ENCODE results near the gene KAZN. TPM values are rescaled to one million over a fixed set of nuclear protein-coding genes. Genes with fewer than 3 reads are reported as not detected.

The KAZN gene
- total RNA-seq, 2 experiments from 2014 or later, result 0.22 to 0.55 TPM

DNA sequence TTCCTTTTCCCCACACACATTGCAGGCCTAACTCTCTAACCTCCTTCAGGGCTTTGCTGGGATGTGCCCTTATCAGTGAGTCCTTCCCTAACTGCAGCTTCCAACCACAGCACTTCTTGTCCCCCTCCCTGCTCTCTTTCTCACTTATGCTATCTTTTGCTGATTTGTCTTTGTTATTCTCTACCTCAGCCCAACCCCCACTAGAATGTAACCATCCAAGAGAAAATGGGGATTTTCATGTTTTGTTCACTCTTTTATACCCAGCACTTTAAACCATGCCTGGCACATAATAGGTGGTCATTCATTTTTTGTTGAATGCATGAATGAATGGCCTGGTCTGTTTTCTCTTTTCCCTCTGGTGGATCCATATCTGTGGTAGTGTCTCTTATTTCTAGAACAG is 243.5 kb downstream of the KAZN start:
- Mint-ChIP-seq H3K4me3 (no peak overlapping the region), H3K4me1 (ENCODE audit: low read depth) (no peaks in the 10 kb centered on the region), H3K27me3 (peaks cover 16% of the 10 kb centered on the region), H3K27ac (no peak overlapping the region), H3K9me3 (peaks cover 11% of the 10 kb centered on the region), H3K36me3 (ENCODE audit: low read depth) (no peaks in the 10 kb centered on the region)
- POLR2A ChIA-PET, result no interaction called here
- TF ChIP-seq, protein P1, sequence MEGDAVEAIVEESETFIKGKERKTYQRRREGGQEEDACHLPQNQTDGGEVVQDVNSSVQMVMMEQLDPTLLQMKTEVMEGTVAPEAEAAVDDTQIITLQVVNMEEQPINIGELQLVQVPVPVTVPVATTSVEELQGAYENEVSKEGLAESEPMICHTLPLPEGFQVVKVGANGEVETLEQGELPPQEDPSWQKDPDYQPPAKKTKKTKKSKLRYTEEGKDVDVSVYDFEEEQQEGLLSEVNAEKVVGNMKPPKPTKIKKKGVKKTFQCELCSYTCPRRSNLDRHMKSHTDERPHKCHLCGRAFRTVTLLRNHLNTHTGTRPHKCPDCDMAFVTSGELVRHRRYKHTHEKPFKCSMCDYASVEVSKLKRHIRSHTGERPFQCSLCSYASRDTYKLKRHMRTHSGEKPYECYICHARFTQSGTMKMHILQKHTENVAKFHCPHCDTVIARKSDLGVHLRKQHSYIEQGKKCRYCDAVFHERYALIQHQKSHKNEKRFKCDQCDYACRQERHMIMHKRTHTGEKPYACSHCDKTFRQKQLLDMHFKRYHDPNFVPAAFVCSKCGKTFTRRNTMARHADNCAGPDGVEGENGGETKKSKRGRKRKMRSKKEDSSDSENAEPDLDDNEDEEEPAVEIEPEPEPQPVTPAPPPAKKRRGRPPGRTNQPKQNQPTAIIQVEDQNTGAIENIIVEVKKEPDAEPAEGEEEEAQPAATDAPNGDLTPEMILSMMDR (IDR thresholded peaks at IDR 0.05), result no peak
- Histone ChIP-seq H3K36me3 (ENCODE audit: insufficient read depth, low read length) (no peaks in the 10 kb centered on the region), H3K27ac (ENCODE audit: low read depth in 1 of 2, low read length in 2 of 2) (no peak overlapping the region), H3K9me3 (ENCODE audit: control insufficient read depth in 1 of 2, insufficient read depth in 1 of 2, low read length in 2 of 2) (peaks cover 12 to 22% of the 10 kb centered on the region in 2 experiments), H3K4me1 (ENCODE audit: insufficient read depth, low read length) (no peaks in the 10 kb centered on the region), H3K27me3 (ENCODE audit: control insufficient read depth in 1 of 2, insufficient read depth in 2 of 2, low read length in 2 of 2) (peaks cover 3 to 5% of the 10 kb centered on the region in 2 experiments), H3K4me3 (ENCODE audit: low read length) (no peak overlapping the region)
- no peak for ATAC-seq (ENCODE audit: poor library complexity)
- CTCF ChIA-PET, result no interaction called here
- intact Hi-C loops (cut with DNase I, micrococcal nuclease), result no loop called here
- no peak for DNase-seq

DNA sequence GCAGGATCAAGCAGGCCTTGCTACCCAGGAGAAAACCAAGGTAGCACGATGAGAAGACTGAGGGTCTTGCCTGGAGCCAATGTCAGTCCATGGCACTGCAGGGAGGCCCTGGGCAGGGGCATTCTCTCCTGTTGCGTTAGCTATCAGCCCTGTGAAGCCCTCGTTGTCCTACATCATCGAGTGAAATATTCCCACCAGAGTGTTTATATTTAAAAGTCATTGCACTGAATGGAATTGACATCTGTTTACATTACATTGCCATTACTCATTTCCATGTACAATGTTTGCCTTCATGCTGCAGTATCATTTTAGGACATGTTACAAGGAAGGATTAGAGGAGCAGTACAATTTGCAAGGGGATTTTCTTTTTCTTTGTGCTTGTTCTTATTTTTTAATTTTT is 243.9 kb downstream of the KAZN start:
- no peak overlapping the region for H3K27ac ChIP-seq (ENCODE audit: low read depth in 1 of 2, low read length in 2 of 2)
- Mint-ChIP-seq H3K4me1 (ENCODE audit: low read depth) (no peaks in the 10 kb centered on the region), H3K27ac (no peak overlapping the region), H3K36me3 (ENCODE audit: low read depth) (no peaks in the 10 kb centered on the region), H3K27me3 (peaks cover 16% of the 10 kb centered on the region), H3K4me3 (no peak overlapping the region), H3K9me3 (peaks cover 11% of the 10 kb centered on the region)
- CTCF ChIA-PET, result no interaction called here
- POLR2A ChIA-PET, result no interaction called here
- no peak for ATAC-seq (ENCODE audit: poor library complexity)
- no peak overlapping the region for H3K4me3 ChIP-seq (ENCODE audit: low read length)
- TF ChIP-seq, protein P1 (IDR thresholded peaks at IDR 0.05), result no peak
- H3K4me1 ChIP-seq (ENCODE audit: insufficient read depth, low read length), result no peaks in the 10 kb centered on the region
- H3K27me3 ChIP-seq (ENCODE audit: control insufficient read depth in 1 of 2, insufficient read depth in 2 of 2, low read length in 2 of 2), result peaks cover 3 to 5% of the 10 kb centered on the region in 2 experiments
- intact Hi-C loops (cut with DNase I, micrococcal nuclease), result no loop called here
- no peak for DNase-seq
- no peaks in the 10 kb centered on the region for H3K36me3 ChIP-seq (ENCODE audit: insufficient read depth, low read length)
- H3K9me3 ChIP-seq (ENCODE audit: control insufficient read depth in 1 of 2, insufficient read depth in 1 of 2, low read length in 2 of 2), result peaks cover 12 to 22% of the 10 kb centered on the region in 2 experiments

- Histone ChIP-seq H3K27me3 (ENCODE audit: control insufficient read depth in 1 of 2, insufficient read depth in 2 of 2, low read length in 2 of 2) (peaks cover 3 to 5% of the 10 kb centered on the region in 2 experiments), H3K27ac (ENCODE audit: low read depth in 1 of 2, low read length in 2 of 2) (no peak overlapping the region), H3K4me3 (ENCODE audit: low read length) (no peak overlapping the region), H3K9me3 (ENCODE audit: control insufficient read depth in 1 of 2, insufficient read depth in 1 of 2, low read length in 2 of 2) (peaks cover 12 to 22% of the 10 kb centered on the region in 2 experiments), H3K4me1 (ENCODE audit: insufficient read depth, low read length) (no peaks in the 10 kb centered on the region), H3K36me3 (ENCODE audit: insufficient read depth, low read length) (no peaks in the 10 kb centered on the region)
- Mint-ChIP-seq H3K4me1 (ENCODE audit: low read depth) (no peaks in the 10 kb centered on the region), H3K36me3 (ENCODE audit: low read depth) (no peaks in the 10 kb centered on the region), H3K9me3 (peaks cover 11% of the 10 kb centered on the region), H3K4me3 (no peak overlapping the region), H3K27me3 (peaks cover 16% of the 10 kb centered on the region), H3K27ac (no peak overlapping the region)
- no peak for ATAC-seq (ENCODE audit: poor library complexity)
- TF ChIP-seq, protein P1 (IDR thresholded peaks at IDR 0.05), result no peak
- intact Hi-C loops (cut with DNase I, micrococcal nuclease), result no loop called here
- CTCF ChIA-PET, result no interaction called here
- DNase-seq, result no peak
- POLR2A ChIA-PET, result no interaction called here
Observed at GRCh38 chr1:14842891-14843290, 244.4 kb downstream of the KAZN start.

All from CD4-positive, alpha-beta T cell (primary cell).